Left ventricle myocardium inferior (tissue), 1 donor: ENCODE data around the gene TMEM132D. TPM values are rescaled to one million over a fixed set of nuclear protein-coding genes. Genes with fewer than 3 reads are reported as not detected.

Experiments
- DNase-seq: peaks from one replicate; pipeline ENCODE4 v3.0.0-alpha.2; 2020
- H3K27ac ChIP-seq: fragments of 200-600 bp; replicated peaks from 2 replicates; pipeline ENCODE4 v1.8.0; 2021
- H3K27me3 ChIP-seq: fragments of 200-600 bp; 2 replicates; pipeline ENCODE4 v1.8.0; 2021; ENCODE audit warnings: low read depth
- H3K36me3 ChIP-seq: fragments of 200-600 bp; 2 replicates; pipeline ENCODE4 v1.8.0; 2021
- H3K4me1 ChIP-seq: fragments of 200-600 bp; 2 replicates; pipeline ENCODE4 v1.8.0; 2021
- H3K4me3 ChIP-seq: fragments of 200-600 bp; 2 replicates; pipeline ENCODE4 v1.8.0; 2021; ENCODE audit warnings: mild to moderate bottlenecking, moderate library complexity
- H3K9me3 ChIP-seq: fragments of 200-600 bp; replicated peaks from 2 replicates; pipeline ENCODE4 v1.8.0; 2021
- CTCF ChIP-seq: fragments of 200-600 bp; IDR thresholded peaks from 2 replicates; pipeline ENCODE4 v1.8.0; 2021; ENCODE audit warnings: antibody characterized with exemption, mild to moderate bottlenecking, borderline replicate concordance
- intact Hi-C: fragments of 100-400 bp; cut with micrococcal nuclease; formaldehyde crosslinking; loops from one replicate; pipeline ENCODE4 v1.11.0; 2022
- total RNA-seq: library from RNA; stranded (reverse); fragmentation: NEBNext Ultra II Directional; extraction: Animal tissue kit (Norgen Biotek cat#: 25700); gene quantifications from one replicate; pipeline ENCODE4 v1.2.1, GENCODE V29; 2021
- donor health status: DM: no; HTN: yes; CAD: no; lungs with severe emphysema.

TMEM132D gene
- total RNA-seq, 1 donor from 2014 or later = not detected

DNA sequence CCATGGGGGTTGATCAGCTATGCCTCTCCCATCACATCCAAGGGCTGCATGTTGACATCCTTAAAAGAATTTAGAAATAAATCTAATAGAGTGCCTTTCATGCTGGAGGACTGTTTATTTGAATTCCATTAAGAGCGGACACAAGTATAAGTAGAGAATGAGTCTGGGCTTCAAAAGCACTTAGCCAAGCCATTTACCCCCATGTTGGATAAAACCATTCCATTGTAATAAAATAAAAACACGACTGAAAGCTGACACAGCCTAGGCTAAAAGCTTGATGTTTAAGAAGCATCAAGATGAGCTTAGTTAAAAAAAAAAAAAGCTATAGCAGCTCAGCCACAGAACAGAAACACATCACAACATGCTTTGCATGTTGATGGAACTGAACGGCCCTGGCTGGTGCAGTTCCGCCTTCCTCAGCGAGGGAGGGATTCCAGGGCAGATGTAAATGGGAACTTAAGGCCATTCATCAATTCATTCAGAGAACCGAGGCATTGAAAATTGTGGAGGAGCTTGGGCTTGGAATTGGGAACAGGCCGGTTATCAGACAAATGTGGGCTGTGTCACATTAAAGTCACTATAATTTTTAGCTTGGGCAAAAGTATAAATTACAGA lies 41.2 kb downstream of the TMEM132D start:
- Histone ChIP-seq H3K27ac (no peak overlapping the region), H3K9me3 (peaks cover 35% of the 10 kb centered on the region), H3K36me3 (no peaks in the 10 kb centered on the region), H3K4me3 (no peak overlapping the region), H3K27me3 (peaks cover 3% of the 10 kb centered on the region), H3K4me1 (no peaks in the 10 kb centered on the region)
- DNase-seq = no peak
- intact Hi-C loops = no loop called here
- no peak for TF ChIP-seq CTCF

GRCh38 chr12:129861951-129862350 lies 41.9 kb downstream of the TMEM132D start:
- Histone ChIP-seq H3K36me3 (no peaks in the 10 kb centered on the region), H3K4me1 (no peaks in the 10 kb centered on the region), H3K4me3 (no peak overlapping the region), H3K27me3 (no peaks in the 10 kb centered on the region), H3K9me3 (peaks cover 31% of the 10 kb centered on the region), H3K27ac (no peak overlapping the region)
- DNase-seq = no peak
- TF ChIP-seq CTCF = no peak
- intact Hi-C loops = no loop called here

GRCh38 chr12:129854591-129854990 lies 49.2 kb downstream of the TMEM132D start:
- no peak overlapping the region for H3K4me3 ChIP-seq
- no peak overlapping the region for H3K27ac ChIP-seq
- no peaks in the 10 kb centered on the region for H3K4me1 ChIP-seq
- DNase-seq = no peak
- H3K27me3 ChIP-seq = peaks cover 32% of the 10 kb centered on the region
- intact Hi-C loops = no loop called here
- H3K9me3 ChIP-seq = no peaks in the 10 kb centered on the region
- TF ChIP-seq CTCF = no peak
- no peaks in the 10 kb centered on the region for H3K36me3 ChIP-seq

DNA sequence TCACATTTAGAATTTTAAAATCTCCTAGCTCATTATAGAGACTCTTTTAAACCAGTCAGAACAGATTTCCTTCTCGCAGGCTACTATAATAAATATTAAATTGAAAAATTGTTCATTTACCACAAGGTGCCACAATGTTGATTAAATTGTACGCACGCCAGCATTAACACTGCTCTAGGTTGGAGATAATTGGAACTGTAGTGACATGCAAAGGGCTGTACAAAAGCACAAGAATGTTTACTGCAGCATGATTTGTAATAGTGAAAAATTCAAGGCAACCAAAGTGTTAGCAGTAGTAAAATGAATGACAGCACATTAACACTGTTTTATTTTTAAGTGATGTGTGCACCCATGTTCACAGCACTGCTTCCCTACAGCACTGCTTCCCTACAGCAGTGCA lies 52.5 kb downstream of the TMEM132D start:
- intact Hi-C loops = no loop called here
- TF ChIP-seq CTCF = no peak
- Histone ChIP-seq H3K36me3 (no peaks in the 10 kb centered on the region), H3K4me1 (no peaks in the 10 kb centered on the region), H3K27me3 (peaks cover 48% of the 10 kb centered on the region), H3K9me3 (no peaks in the 10 kb centered on the region), H3K27ac (no peak overlapping the region), H3K4me3 (no peak overlapping the region)
- DNase-seq = no peak

DNA sequence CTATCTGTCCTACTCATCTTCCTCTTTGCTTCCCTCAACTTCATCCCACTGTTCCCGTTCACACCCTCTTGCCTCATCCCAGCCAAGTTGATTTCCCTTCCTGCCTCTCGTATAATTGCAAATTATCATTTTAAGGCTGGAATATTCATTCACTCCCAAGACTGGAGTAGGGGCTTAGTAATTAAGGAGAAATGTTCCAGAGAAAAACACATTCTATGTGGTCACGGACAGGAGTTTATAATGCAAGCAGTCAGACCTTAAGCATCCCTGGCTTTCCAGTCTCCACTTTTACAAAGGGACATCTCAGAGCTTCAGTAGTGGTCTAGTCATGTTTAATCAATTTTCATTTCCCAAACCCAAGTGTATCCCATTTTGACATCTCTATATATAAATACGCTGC lies 54.9 kb downstream of the TMEM132D start:
- H3K27me3 ChIP-seq = peaks cover 61% of the 10 kb centered on the region
- no peak for DNase-seq
- no peak for TF ChIP-seq CTCF
- no peak overlapping the region for H3K4me3 ChIP-seq
- no peaks in the 10 kb centered on the region for H3K36me3 ChIP-seq
- no peaks in the 10 kb centered on the region for H3K4me1 ChIP-seq
- H3K27ac ChIP-seq = no peak overlapping the region
- H3K9me3 ChIP-seq = no peaks in the 10 kb centered on the region
- intact Hi-C loops = no loop called here
